ENCODE measurements around the gene MSMO1.

- TF ChIP-seq POLR2AphosphoS2 (IDR thresholded peaks at IDR 0.05; ENCODE audit: low read depth, low read length): no peak
- no peak for TF ChIP-seq KDM1A (IDR thresholded peaks at IDR 0.05; ENCODE audit: borderline replicate concordance)
- no peak for TF ChIP-seq POLR2A (IDR thresholded peaks at IDR 0.05; ENCODE audit: low read depth, low read length)
- TF ChIP-seq RAD51 (IDR thresholded peaks at IDR 0.05): no peak
- TF ChIP-seq EZH2 (IDR thresholded peaks at IDR 0.05; ENCODE audit: borderline replicate concordance, control insufficient read depth, low read depth, low read length): no peak
- no peak for TF ChIP-seq TCF12 (IDR thresholded peaks at IDR 0.05; ENCODE audit: low read depth, low read length)
- TF ChIP-seq REST (IDR thresholded peaks at IDR 0.05; ENCODE audit: low read depth, low read length): no peak
- TF ChIP-seq CTCF (IDR thresholded peaks at IDR 0.05 in 2 of 3, conservative IDR thresholded peaks at IDR 0.05 in 1 of 3; ENCODE audit: control insufficient read depth in 2 of 3, extremely low read depth in 1 of 3, insufficient read depth in 1 of 3, low read depth in 3 of 3, low read length in 3 of 3): peak in 1 of 3 experiments; percentile 23; a peak in 1 of 6 replicates
Observed at GRCh38 chr4:165378745-165379677, 51.5 kb downstream of the MSMO1 start, which contains the start of gene CPE.

Data from GM12878 (cell line).